Right lobe of liver (tissue), 6 donors: ENCODE measurements around the gene DLD. TPM values are rescaled to one million over a fixed set of nuclear protein-coding genes. Genes with fewer than 3 reads are reported as not detected.
A peak's percentile ranks its signal among the peaks of the same experiment; 100 is the strongest.
"Not testable (repeated sequence)": the region's sequence is repeated elsewhere in the genome, so short reads cannot be mapped to it uniquely, and the experiment has no call there.

ENCODE experiments used
- ATAC-seq, 4 donors: fragments of 200-7000 bp; cut with Tn5 transposase; one replicate each; pipeline ENCODE4 v1.9.1; 2020; ENCODE audit warnings: mild to moderate bottlenecking in 4 of 4, moderate library complexity in 4 of 4
- DNase-seq, 3 donors: peaks; one replicate each; pipeline ENCODE4 v3.0.0-alpha.2; 2020
- H3K27ac ChIP-seq, 3 donors: fragments of 200-600 bp; one replicate each; pipeline ENCODE4 v1.8.0; 2022
- H3K27me3 ChIP-seq, 2 donors: fragments of 200-600 bp; one replicate each; pipeline ENCODE4 v1.8.0; 2022
- H3K36me3 ChIP-seq, 4 donors: fragments of 200-600 bp; sonication (generic) in 1 of 4; one replicate each; pipeline versions ENCODE4 v1.5.1 to v1.8.0; 2017 to 2022; ENCODE audit warnings: control low read depth in 1 of 4
- H3K4me1 ChIP-seq, 4 donors: fragments of 200-600 bp; sonication (generic) in 1 of 4; one replicate each; pipeline versions ENCODE4 v1.5.1 to v1.8.0; 2017 to 2022; ENCODE audit warnings: control low read depth in 1 of 4
- H3K4me3 ChIP-seq, 3 donors: fragments of 200-600 bp; one replicate each; pipeline ENCODE4 v1.8.0; 2022
- H3K9me3 ChIP-seq, 4 donors: fragments of 200-600 bp; sonication (generic) in 1 of 4; one replicate each; pipeline versions ENCODE4 v1.5.1 to v1.8.0; 2017 to 2022; ENCODE audit warnings: control low read depth in 1 of 4
- CTCF ChIP-seq, 4 donors: fragments of 200-600 bp in 3 of 4; fragments of 450-650 bp in 1 of 4; IDR thresholded peaks; one replicate each; pipeline versions ENCODE4 v1.5.1 to v1.8.0; 2016 to 2022; ENCODE audit warnings: antibody characterized with exemption in 4 of 4, mild to moderate bottlenecking in 2 of 4
- POLR2A ChIP-seq: fragments of 450-650 bp; IDR thresholded peaks from one replicate; pipeline ENCODE4 v1.6.1; 2017; ENCODE audit warnings: antibody characterized with exemption, mild to moderate bottlenecking
- WGBS: methylation state at CpG from one replicate; pipeline ENCODE4 v1.1.6; 2018; ENCODE audit warnings: low coverage, low lambda C conversion rate; ENCODE audit not compliant: insufficient coverage; ENCODE audit errors: missing lambda C conversion rate; 5-methylcytosine and 5-hydroxymethylcytosine counted together
- intact Hi-C, 2 donors: fragments of 100-400 bp; cut with DNase I; formaldehyde crosslinking; loops; one replicate each; pipeline versions ENCODE4 v1.11.2 to v1.14.1; 2022
- total RNA-seq, 6 experiments: library from RNA; depleted of rRNA in 2 of 6; stranded (reverse); fragments of >200 nt in 2 of 6; fragmentation: NEBNext Ultra II Directional in 3 of 6; extraction: Animal tissue kit (Norgen Biotek cat#: 25700) in 3 of 6; gene quantifications; one replicate each; pipeline versions ENCODE4 v1.1.0 to v1.2.4, GENCODE V29; 2016 to 2023
- donor health status: DM: no; HTN: yes; CAD: no.
- donor health status: DM: no; HTN: no; CAD: no.
- donor health status: DM: no; HTN: no; CAD: no.
- donor health status: DM: no; HTN: yes; CAD: no.
- donor health status: DM: no; HTN: yes; CAD: no.

DLD gene
- total RNA-seq, 6 experiments from 2014 or later, result 51.5 to 69.4 (median 61.0) TPM

GRCh38 chr7:107884066-107884818 is 6.7 kb upstream of the DLD start:
- Histone ChIP-seq H3K27ac (no peak overlapping the region), H3K4me3 (no peak overlapping the region), H3K9me3 (no peaks in the 10 kb centered on the region), H3K27me3 (no peaks in the 10 kb centered on the region), H3K4me1 (no peaks in the 10 kb centered on the region), H3K36me3 (no peaks in the 10 kb centered on the region)
- intact Hi-C loops, result no loop called here
- no peak for TF ChIP-seq CTCF (IDR thresholded peaks at IDR 0.05)
- no peak for TF ChIP-seq POLR2A
- no peak for DNase-seq
- WGBS, result 64% methylated on average over 6 of the region's 6 CpGs
- no peak for ATAC-seq

DNA sequence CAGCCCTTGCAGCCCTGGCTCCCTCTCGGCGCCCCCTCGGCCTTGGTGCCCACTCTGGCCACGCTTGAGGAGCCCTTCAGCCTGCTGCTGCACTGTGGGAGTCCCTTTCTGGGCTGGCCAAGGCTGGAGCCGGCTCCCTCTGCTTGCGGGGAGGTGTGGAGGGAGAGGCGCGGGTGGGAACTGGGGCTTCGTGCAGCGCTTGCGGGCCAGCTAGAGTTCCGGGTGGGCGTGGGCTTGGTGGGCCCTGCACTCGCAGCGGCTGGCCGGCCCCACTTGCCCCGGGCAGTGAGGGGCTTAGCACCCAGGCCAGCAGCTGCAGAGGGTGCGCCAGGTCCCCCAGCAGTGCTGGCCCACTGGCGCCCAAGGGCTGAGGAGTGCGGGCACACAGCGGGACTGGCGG is 3.2 kb upstream of the DLD start:
- H3K4me3 ChIP-seq, ATAC-seq, H3K27me3 ChIP-seq, H3K27ac ChIP-seq, intact Hi-C loops, DNase-seq, H3K9me3 ChIP-seq, H3K36me3 ChIP-seq: not testable (repeated sequence)
- 40% methylated on average over 1 of the region's 22 CpGs for WGBS
- peaks cover 0 to 12% (median 4%) of the 10 kb centered on the region in 4 donors for H3K4me1 ChIP-seq

GRCh38 chr7:107889992-107890391 is 991 bp upstream of the DLD start:
- ATAC-seq (no peak), DNase-seq (no peak)
- Histone ChIP-seq H3K4me3 (no peak overlapping the region), H3K27me3 (no peaks in the 10 kb centered on the region), H3K36me3 (peaks cover 0 to 9% (median 3%) of the 10 kb centered on the region in 4 donors), H3K9me3 (no peaks in the 10 kb centered on the region), H3K4me1 (peaks cover 0 to 16% (median 7%) of the 10 kb centered on the region in 4 donors), H3K27ac (no peak overlapping the region)
- intact Hi-C loops, result loop anchor here in 1 of 2 donors (5.0 kb wide), 1 partner anchor 257 kb away; no protein-coding TSS in a partner anchor
- 92% methylated on average over 3 of the region's 3 CpGs for WGBS
- TF ChIP-seq CTCF (IDR thresholded peaks at IDR 0.05) (no peak), POLR2A (no peak)

DNA sequence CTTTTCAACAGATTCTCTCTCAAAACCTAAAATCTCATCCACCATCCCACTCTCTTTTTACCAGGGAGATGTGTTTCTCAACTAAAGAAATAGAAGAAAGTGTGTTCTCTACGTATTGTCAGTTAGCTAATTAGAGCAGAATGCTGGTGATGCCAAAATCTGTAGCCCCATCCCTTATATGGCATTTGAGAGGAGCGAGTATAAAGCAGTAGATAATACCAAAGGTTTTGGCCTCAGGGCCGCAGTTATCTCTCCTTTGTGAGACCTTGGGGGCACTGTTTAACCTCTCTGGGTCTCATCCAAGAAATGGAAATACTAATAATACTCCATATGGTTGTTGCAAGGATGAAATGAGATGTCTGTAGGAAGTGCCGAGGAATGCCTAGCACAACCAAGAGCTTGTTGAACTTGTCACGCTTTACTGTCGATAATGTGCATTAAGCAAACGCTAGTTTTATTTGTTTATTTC is 456 bp upstream of the DLD start:
- TF ChIP-seq CTCF (IDR thresholded peaks at IDR 0.05), result no peak
- no peak for TF ChIP-seq POLR2A
- WGBS, result 8% methylated on average over 7 of the region's 7 CpGs

More for the DNA sequence above, 456 bp upstream of the DLD start:
- no peak for DNase-seq
- peaks cover 0 to 13% (median 4%) of the 10 kb centered on the region in 4 donors for H3K36me3 ChIP-seq
- H3K27me3 ChIP-seq, result no peaks in the 10 kb centered on the region
- peak overlapping the region; percentile 92 to 95 (median 93) for H3K27ac ChIP-seq
- H3K9me3 ChIP-seq, result no peaks in the 10 kb centered on the region
- ATAC-seq, result peak; percentile 2 to 30 (median 23)
- H3K4me3 ChIP-seq, result peak overlapping the region; percentile 58 to 66 (median 65)
- peaks cover 0 to 16% (median 7%) of the 10 kb centered on the region in 4 donors for H3K4me1 ChIP-seq
- intact Hi-C loops, result loop anchor here in 1 of 2 donors (5.0 kb wide), 1 partner anchor 257 kb away; no protein-coding TSS in a partner anchor
